Left renal pelvis (tissue), 4 donors: ENCODE data around the gene TRIM32. TPM values are rescaled to one million over a fixed set of nuclear protein-coding genes. Genes with fewer than 3 reads are reported as not detected.

ENCODE experiments used
- DNase-seq, 4 donors: peaks; one replicate each; pipeline ENCODE4 v3.0.0-alpha.2; 2013; ENCODE audit warnings: low read depth in 4 of 4, low spot score in 3 of 4
- polyA plus RNA-seq, 4 donors: library from polyadenylated mRNA; unstranded; fragments of 120-200 nt; gene quantifications; one replicate each; pipeline ENCODE4 v1.2.1, GENCODE V29; 2013; ENCODE audit not compliant: insufficient read length in 4 of 4

TRIM32 gene
- polyA plus RNA-seq, 4 donors: 19.4 to 24.1 (median 21.2) TPM

- no peak for DNase-seq
Measured at GRCh38 chr9:116704470-116704869, 17.4 kb downstream of the TRIM32 start.

GRCh38 chr9:116705531-116705930 lies 18.4 kb downstream of the TRIM32 start:
- no peak for DNase-seq

GRCh38 chr9:116706310-116707290 lies 19.5 kb downstream of the TRIM32 start:
- no peak for DNase-seq

DNA sequence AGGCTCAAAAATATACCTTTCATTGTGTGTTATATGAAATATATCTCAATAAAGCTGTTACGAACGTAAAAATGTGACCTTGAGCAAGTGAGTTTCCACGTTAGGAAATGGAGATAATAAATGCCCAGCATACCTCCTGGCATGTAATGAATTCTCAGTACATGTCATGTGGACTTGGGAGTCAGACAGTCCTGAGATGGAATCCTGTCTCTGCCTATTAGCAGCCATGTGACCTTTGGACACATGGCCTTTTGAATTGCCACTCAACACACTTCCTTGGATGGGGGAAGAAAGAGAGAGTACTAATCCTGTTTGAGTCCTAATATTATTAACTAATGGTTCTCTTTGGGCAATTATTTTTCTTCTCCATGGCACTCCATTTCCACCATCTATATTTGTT lies 25.7 kb downstream of the TRIM32 start:
- no peak for DNase-seq

GRCh38 chr9:116713271-116713670 lies 26.2 kb downstream of the TRIM32 start:
- DNase-seq: no peak

- DNase-seq: no peak
Measured at GRCh38 chr9:116715751-116716150, 28.6 kb downstream of the TRIM32 start.

DNA sequence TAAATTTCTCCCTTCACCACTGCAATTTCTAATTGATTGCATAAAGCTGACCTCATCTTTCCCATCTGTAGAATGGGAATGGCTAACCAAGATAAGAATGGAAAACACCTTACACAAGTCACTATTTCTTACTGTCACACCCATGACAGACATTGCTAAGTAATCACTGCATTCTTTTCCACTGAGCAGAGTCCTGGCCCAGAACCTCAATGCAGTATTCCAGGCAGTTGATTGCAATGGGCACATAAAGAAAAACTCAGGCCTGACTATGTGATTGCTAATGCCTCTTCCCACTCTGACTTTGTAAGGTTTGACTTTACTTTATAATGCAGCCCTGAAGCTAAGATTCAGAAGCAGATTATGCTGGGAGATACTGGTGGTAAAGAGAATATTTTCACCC lies 29.3 kb downstream of the TRIM32 start:
- no peak for DNase-seq

DNA sequence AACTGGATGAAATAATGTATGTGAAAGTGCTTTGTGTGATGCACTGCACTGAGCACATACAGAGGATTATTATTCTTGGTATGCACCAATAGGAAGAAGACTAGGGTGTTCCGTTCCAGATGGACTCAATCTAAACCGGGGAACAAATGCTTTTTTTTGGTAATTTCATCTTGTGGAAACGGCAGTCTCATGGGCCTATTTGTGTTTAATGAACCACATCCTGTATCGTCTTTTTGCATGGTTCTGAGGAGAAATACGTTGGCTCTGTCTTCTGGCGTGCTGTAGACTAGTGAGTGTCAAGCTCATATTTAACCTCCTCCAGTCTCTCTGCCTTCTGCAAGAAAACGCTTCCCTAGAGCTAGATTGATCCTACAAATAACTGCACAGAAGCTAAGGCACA lies 30.0 kb downstream of the TRIM32 start:
- DNase-seq: peak in 3 of 4 donors; percentile 12 to 19 (median 19)

DNA sequence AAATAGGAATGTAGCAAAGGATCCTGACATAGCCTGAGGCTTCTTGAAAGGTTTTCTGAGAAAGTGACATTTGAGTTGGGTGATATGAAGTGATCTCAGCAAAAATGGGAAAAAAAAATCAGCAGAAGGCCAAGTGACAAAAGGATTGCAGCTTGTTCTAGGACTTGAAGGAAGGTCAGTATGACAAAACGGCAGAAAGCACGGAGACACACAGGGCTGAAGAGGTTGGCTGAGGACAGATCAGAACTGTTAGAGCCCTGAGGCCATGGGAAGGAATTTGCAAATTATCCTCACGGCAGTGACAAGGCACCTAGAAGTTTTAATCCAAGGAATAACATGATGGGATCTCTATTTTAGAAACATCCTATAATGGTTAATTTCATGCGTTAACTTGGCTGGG lies 31.0 kb downstream of the TRIM32 start:
- DNase-seq: no peak

DNA sequence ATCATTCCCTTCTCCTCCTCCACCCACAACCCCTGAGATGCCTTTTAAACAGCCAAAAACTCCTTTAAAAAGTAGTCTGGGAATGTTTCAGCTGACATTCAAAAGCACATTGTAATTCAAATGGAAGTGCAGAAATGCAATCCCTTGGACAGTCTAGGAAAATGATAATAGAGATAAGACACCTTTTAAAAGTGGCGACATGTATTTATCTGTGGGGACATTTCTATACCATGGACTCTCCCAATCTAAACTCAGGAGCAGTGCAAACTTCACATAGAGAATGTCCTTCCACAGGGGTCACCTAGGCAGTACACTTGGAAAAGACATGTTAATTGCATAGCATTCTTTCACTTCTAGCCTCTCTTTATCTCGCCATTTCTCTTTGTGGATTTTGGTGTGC lies 33.0 kb downstream of the TRIM32 start:
- no peak for DNase-seq

DNA sequence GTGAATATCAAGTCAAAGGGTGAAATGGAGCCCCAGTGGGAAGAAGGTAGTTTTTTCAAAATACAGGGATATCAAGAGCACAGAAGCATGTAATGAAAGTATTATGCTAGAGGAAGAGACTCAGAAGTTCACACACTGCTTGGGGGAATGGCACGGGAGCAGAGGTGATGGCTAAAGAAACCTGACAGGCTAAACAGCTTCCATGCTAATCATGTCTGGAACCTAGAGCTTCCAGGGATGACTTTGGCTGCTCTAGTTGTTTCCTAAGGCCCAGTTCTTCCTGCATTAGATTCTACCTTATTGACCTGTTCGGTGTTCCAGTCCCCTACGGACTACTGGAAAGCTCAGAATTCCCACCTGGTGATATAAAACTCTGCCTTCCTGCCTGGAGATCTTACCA lies 34.3 kb downstream of the TRIM32 start:
- DNase-seq: no peak

DNA sequence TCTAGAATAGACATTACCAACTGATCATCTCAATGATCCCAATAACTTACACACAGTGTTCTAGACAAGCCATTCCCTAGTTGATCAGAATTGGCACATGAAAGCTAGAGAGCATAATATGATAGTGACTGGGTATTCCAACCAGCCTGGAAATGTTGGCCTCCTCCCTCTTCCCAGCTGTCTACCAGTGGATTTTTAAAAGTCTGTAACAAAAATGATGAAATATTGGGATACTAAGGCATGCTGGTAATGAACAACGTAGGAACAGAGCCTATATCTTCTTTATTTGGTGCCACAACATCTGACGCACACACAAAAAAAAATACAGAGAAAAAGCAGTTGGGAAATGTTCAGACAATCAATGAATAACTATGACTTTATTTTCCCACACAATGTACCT lies 34.8 kb downstream of the TRIM32 start:
- no peak for DNase-seq

DNA sequence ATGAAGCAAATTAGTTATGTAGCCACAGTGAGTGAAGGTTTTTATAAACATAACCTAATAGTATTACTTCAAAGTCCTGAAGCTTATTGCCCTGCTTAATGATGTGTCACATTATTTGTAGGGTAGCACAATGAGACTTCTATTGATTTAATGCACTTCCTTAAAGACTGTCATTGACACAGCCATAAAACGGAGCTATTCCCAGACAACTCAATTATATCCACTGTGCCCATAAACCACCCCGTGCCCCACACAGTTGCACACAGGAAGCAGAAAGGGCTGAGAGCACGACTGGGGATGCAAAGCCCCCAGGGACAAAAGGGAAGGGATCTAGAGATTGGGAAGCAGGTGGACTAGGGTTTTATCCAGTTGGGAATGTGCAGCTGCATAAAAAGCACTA lies 37.0 kb downstream of the TRIM32 start:
- DNase-seq: no peak

GRCh38 chr9:116726602-116727001 lies 39.5 kb downstream of the TRIM32 start:
- no peak for DNase-seq

DNA sequence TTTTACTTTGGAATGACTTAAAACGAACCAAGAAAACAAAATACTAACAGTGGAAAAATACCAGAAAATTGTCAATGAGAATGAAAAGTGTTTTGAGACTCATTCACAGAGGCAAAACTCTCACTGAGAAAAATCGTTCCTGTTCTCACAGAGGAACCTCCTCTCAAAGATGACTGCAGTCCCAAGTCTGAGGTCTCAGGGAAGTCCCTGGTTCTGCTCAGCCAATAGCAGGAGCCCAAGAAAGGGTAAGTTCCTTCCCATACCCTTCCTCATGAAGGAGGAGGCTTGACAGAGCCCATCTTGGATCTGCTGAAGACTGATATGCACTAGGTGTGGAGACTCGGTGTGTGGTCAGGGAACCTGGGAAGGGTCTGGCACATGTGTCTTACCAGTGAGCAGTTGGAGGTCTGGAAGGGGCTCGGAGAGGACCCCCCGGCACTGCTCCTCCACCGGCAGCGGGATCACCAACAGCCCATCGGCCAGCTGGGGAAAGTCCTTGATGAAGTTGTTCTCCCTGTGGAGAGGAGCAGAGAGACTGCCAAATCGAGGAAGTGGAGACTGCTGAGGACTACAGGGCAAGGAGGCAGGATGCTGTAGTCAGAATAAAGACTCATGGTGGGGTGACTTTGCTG lies 46.0 kb downstream of the TRIM32 start:
- DNase-seq: no peak

DNA sequence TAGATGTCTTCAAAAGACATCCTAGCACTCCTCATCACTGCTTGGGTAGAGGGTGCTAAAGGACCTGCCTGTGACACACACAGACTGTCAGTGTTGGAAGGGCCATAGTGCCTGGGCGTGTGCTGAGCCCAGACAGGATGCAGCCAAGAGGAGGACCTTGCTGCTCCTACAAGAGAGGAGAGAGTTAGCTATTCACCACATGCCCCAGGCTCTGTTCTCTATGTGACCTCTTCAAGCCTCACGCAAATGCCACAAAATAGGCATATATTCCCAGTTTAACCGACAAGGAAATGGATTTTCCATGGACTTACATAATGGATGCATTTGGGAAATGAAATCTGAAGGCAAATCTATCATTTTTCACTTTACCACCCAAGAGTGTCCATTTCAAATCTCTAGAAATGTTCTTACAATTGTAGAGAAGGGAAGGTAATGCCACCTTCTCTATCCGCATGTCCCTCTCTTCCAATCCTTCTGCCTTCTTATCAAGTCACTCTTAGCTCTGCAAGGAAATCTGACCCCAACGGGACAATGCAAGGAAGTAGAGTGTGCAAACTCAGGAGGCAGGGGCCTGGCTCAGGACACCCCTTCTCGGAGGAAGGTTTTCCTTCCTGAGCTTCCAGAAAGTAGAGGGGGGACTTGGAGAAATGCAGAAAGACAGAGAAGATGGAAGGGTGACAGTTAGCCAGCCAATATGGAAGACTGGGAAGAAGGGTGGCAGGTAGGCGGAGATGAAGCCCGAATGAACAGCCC lies 49.5 kb downstream of the TRIM32 start:
- DNase-seq: no peak

DNA sequence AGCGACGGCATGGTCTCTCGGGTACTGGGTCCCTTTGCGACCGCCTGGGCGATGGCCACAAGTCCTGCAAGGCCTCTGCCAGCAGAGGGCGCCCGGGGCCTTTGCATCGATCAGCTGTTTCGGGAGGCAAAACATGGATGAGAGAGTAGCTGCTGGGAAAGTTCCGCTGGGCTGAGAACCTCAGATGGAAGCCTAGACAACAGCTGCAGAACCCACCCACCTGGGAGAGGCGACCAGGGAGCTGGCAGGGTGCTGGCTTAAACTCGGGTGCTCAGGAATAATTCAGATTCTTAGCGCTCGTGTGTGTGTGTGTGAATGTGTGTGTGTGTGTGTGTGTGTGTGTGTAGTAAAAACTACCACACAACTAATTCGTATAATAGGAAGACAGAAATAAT lies 50.0 kb downstream of the TRIM32 start:
- DNase-seq: peak; percentile 35 to 54 (median 51)

- DNase-seq: no peak
Measured at GRCh38 chr9:116741086-116741740, 54.1 kb downstream of the TRIM32 start.

- DNase-seq: no peak
Measured at GRCh38 chr9:116741742-116742141, 54.6 kb downstream of the TRIM32 start.

DNA sequence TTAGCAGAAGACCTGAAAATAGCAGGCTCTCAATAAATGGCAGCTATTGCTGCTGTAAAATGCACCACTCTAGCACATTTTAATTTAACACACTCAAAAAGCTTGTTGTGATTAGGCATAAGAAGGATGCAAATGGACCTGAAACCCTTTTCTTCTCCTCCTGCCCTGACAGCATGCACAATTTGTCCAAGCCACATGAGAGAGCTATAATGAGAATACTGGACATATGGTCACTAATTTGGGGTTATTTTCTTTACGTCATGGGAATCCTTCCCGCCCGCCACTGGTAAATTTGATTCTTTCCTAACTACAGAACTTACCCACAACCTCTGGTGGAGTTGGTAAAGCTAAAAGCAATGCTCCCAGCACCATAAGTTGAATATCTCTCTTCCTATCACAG lies 62.1 kb downstream of the TRIM32 start:
- DNase-seq: no peak

GRCh38 chr9:116749772-116750171 lies 62.7 kb downstream of the TRIM32 start:
- no peak for DNase-seq
